HG02870 (cell line): Measurements from ENCODE around the gene MAPK11.

ENCODE experiments used
- ATAC-seq: cut with Tn5 transposase; IDR thresholded peaks from one replicate; pipeline ENCODE4 v1.9.1; 2021; ENCODE audit warnings: mild to moderate bottlenecking, moderate library complexity; ENCODE audit not compliant: unreplicated experiment

The MAPK11 gene

DNA sequence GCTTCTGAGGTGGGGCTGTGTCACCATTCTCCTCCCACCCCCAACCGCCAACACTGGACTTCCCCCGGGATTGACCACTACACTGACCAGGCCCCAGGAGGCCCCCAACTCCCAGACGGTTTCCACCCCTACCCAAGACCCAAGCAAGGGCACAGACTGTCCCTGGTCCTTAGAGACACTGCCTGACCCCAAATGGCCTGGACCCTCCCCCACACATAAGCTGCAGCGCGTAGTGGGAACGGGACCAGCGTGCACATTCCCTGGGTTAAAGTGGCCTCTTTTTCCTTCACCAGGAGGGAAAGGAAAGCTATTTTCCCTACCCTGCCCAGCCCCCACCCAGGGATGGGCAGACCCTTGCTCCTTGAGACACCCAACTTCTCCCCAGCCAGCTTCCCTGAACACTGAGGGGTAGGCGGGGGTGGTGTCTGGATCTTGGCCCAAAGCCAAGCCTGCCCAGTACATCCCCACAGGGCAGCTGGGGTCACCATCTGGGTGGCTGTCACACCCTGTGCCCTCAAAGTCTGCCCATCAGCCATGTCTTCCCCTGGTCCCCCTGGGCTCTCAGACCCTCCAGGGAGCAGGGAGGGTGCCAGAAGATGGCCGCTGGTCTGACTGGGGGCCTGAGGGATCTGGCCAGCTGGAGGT, 7.1 kb downstream of the MAPK11 start:
- ATAC-seq: no peak

DNA sequence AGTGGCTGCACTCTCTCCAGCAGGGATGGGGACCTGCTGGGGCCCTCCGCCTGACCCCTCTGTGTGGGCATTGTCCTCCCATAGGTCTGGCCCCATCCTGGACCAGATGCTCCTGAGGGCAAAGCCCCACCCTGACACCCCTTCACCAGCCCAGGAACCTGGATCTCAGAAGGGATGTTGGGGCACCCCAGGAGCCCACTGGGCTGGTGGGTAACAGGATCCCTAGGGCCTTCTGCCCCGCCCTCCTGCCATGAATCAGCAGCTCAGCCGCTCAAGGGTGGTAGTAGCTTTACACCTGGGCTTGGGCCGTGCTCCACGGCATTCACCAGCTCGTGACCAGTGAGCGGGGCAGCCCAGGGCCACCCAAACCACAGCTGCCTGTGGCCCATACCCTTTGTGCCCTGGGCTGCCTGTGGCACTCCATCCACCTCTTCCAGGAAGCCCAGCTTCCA, 7.7 kb downstream of the MAPK11 start:
- no peak for ATAC-seq

DNA sequence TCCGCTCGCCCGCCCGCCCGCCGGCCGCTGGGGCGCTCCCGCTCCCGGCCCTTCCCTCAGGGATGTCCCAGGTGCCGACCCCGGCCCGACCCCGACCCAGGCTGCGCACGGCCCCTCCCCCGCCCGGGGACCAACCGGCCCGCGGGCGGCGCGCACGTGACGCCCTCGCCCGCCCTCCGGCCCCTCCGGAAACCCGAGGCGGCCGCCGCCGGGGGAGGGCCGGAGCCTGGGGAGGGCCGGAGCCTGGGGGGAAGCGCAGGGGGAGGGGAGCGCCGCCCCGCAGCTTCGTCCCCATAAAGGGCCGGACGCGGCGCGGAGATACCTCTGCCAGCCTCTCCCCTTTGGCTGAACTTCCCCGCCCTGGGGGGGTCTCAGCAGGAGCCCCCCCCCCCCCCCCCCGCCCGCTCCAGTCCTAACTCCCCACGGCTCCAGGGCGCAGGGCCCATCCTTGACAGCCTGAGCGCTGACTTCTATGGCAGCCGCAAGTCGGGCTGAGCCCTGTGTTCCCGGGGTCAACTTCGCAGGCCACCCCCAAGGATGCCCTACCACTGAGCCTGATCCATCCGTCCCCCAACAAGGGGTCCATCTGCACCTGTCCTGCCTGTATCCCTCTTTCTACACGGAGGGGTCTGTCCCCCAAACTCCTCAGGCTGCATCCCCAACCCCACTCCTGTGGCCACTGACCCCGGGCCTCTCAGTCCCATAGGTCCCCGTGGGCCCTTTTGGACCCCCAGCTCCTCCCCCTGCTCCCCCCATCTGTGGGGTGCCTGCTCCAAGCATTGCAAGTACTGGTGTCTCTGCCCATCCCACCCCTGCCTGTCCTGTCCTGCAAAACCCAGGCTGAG, 8.3 kb downstream of the MAPK11 start, which contains the start of gene MAPK12:
Gene MAPK12, minus strand, starts transcription at position 69 of the 845 bp plus-strand sequence. CDS start 174 bp downstream, outside the sequence.
- ATAC-seq: no peak

- no peak for ATAC-seq
Measured at GRCh38 chr22:50260801-50261614, 9.2 kb downstream of the MAPK11 start.

DNA sequence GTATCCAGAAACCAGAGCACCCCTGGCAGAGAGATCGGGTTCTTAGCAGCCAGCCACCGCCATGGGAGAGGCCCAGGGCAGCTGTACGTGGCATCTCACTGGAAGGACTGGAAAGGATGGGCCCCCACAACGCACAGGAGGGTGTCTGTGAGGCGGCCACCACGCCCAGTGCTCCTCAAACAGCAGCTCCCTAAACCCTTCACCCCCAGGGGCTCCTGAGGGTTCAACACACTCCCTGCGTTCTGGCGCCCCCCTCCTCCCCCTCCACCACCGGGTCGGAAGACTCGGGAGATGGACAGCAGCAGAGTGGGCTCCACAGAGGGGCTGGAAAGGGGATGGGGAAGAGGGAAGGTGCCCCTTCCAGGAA, 9.8 kb downstream of the MAPK11 start:
- no peak for ATAC-seq

DNA sequence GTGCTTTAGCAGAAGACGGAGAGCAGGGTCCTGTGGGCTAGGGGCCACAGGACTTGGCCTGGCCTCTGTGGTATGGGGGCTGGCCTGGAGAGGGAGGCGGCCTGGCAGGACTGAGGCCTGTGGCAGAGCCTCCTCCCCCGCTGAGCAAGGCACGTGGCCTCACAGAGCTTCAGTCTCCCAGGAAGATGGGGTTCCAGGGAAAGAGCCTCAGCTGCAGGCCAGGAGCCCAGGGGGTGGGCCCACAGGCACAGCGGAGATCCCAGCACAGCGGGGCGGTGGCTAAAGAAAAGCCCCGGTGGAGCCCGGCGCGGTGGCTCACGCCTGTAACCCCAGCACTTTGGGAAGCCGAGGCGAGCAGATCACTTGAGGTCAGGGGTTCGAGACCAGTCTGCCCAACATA, 10.9 kb downstream of the MAPK11 start:
- no peak for ATAC-seq

GRCh38 chr22:50258361-50259292, 11.6 kb downstream of the MAPK11 start:
- ATAC-seq: no peak

GRCh38 chr22:50257451-50258360, 12.5 kb downstream of the MAPK11 start:
- no peak for ATAC-seq

DNA sequence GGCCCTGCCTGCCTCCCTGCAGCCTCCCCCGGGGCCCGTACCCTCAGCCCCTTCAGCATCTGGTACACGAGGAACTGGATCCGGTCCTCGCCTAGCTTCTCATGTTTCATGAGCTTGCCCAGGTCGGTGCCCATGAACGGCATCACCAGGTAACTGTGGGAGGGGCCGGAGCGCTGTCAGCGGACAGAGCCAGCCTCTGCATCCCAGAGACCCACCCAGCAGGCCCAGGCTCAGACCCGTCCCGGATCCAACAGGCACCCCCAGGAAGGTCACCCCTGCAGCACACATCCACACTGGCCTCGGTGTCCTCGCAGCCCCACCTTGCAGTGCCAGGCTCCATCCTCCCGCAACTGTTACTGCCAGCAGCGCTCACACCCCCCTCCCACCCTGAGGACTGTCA, 13.1 kb downstream of the MAPK11 start:
- ATAC-seq: no peak

- no peak for ATAC-seq
Measured at GRCh38 chr22:50256258-50256862, 13.8 kb downstream of the MAPK11 start.

DNA sequence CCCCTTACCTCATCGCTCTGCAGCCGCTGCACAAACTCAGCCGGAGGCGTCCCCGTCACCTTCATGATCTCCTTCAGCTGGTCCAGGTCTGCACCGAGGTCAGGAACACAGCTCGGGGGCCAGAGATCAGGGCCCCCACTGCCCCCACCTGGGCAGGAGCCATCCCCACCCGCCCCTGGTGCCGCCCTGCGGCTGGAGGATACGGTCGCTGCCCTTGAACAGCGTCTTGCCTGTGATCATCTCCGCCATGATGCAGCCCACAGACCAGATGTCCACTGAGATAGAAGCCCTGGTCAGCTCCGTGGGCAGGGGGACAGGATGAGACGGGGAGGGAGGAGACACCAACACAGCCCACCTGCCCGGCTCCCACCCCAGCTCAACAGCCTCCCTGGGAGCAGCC, 14.6 kb downstream of the MAPK11 start:
- ATAC-seq: no peak

DNA sequence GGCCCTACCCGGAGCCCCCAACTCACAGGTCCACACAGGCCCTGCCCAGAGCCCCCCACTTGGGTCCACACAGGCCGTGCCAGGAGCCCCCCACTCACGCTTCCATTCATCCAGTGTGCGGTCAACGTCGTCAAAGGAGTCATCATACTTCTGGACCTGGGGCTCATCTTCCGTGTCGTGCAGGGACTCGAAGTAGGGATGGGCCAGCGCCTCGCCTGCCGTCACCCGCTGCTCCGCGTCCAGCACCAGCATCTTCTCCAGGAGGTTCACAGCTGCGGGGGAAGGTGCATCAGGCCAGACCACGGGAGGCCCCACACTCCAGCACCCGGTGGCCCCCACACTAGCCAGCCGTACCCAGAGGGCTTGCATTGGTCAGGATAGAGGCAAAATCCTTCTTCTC, 15.1 kb downstream of the MAPK11 start:
- ATAC-seq: no peak

- ATAC-seq: no peak
Measured at GRCh38 chr22:50253941-50254340, 16.2 kb downstream of the MAPK11 start.

DNA sequence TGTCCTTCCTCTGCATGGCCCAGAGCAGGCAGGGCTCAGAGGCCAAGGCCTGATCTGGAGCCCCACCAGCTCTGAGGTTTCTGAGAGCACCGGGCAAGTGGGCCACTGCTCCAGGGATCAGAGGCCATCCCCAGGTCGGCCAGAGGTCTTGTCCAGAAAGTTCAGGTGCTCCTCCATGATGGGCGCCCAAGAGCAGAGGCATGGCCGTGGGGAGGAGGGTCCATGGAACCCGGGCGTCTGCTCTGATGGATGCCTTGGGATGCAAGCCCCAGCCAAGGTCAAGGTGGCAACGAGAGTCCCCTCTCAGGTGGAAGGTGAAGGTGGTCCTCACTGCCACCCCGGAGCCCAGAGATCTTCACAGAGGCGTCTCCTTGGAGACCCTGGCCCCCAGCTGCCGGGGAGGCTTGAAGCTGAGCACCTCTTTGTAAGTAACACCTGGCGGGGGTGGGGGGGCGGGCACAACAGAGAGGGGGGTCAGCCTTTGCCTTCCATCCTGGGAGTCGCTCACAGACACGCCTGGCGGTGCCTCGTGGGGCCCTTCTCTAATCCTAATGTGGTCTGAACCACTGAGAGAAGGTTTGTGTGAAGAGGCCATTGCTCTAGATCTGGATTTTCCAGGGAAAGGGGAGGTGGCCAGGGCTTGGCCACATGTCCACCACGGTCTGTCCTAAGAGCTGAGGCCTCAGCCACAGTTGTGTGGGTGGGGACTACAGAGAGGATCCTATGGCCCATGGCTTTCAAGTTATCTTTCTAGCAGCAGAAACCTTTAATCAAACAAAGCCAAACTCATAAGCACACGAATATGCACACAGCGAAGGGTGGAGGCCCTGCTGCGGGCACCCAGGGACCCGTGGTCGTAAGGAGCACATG, 16.9 kb downstream of the MAPK11 start:
- no peak for ATAC-seq

DNA sequence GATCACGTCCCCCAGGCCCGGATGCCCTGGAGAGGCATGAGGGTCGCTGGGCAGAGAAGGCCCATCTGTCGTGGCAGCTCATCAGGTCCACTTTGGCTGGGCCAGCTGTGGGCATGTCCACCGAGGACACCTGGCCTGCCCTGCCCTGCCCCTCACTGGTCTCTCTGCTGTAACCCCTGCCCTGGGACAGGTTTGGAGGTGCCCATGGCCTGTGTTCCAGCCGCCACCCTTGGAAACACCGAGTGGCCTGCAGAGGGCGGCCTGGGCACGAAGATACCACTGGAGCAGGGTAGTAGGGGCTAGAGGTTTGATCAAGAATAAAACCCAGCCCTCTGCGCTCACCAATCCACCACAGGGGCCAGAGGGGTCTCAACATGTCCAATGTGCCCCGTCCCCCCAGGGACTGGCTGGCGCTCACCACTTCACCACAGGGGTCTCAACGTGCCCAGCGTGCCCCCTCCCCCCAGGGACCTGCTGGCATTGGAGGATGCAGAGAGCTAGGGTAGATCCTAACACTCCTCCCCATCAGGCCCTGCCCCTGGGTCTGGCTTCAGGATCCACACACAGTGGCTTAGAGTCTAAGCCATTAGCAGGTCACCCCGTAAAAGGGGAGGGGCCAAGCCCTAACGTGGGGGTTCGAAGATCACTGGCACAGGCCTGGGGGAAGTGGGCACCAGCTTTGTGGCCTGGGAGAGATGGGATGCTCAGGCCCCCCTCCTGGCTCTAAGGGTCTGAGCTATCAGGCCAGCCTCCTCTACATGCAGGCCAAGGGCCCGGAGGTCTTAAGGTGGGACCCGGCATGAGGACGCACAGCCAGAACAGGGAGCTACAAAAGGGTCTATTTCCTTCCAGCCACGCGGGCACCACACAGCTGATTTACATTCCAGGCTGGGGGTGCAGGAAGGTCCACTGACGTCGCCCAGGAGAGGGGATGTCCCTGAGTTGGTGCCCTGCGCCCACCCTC, 17.8 kb downstream of the MAPK11 start:
- ATAC-seq: no peak

DNA sequence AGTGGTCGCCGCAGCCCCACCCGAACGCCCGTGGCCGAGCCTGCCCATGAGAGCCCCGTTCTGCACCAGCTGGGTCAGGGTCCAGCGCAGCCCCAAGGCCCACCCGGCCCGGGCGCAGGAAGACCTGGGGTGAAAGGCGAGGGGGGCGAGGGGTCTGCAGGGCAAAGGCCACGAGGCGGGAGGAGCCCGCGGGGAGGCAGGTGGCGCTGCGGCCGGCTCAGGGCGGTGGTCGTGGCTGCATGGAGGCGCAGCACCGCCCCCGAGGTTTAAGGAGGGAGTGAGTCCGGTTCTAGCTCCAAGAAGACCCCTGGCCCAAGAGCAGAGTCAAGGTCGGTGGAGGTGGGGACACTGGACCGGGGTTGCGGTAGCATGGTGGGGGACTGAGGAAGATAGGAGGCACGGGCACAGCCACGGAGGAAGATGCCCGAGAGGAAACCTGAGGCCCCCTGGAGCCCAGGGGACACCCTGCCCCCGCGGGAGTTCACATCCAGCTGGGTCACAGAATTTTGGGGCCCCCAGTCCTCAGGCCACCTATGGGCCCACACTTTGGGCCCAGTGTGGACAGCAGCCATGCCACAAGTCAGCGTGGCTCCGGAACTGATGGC, 18.6 kb downstream of the MAPK11 start:
- no peak for ATAC-seq
